PFSK-1 (cell line): ENCODE results near the gene SLC25A15.

Experiments used
- REST ChIP-seq, 2 experiments: IDR thresholded peaks; 2 replicates each; pipeline versions ENCODE4 v1.6.1 to v1.8.0; 2011 to 2012; ENCODE audit warnings: low read depth in 2 of 2, low read length in 2 of 2, control low read depth in 1 of 2, inconsistent platforms in 1 of 2, mild to moderate bottlenecking in 1 of 2, moderate library complexity in 1 of 2; ENCODE audit not compliant: insufficient read depth in 1 of 2
- SIN3A ChIP-seq: IDR thresholded peaks from 2 replicates; pipeline ENCODE4 v1.6.1; 2012; ENCODE audit warnings: mild to moderate bottlenecking, low read length, moderate library complexity, borderline replicate concordance; ENCODE audit not compliant: insufficient read depth
- TAF1 ChIP-seq: IDR thresholded peaks from 2 replicates; pipeline ENCODE4 v1.6.1; 2012; ENCODE audit warnings: low read length, control low read depth, borderline replicate concordance; ENCODE audit not compliant: insufficient read depth

GRCh38 chr13:40779049-40779448 lies 10.4 kb upstream of the SLC25A15 start:
- no peak for TF ChIP-seq TAF1
- no peak for TF ChIP-seq REST (IDR thresholded peaks at IDR 0.05; ENCODE audit: insufficient read depth in 1 of 2, low read depth in 2 of 2, low read length in 2 of 2)
- TF ChIP-seq SIN3A: no peak
